ENCODE measurements around the gene SSH2. TPM values are rescaled to one million over a fixed set of nuclear protein-coding genes. Genes with fewer than 3 reads are reported as not detected.

SSH2 gene
- total RNA-seq, 1 donor, result 13.0 TPM

DNA sequence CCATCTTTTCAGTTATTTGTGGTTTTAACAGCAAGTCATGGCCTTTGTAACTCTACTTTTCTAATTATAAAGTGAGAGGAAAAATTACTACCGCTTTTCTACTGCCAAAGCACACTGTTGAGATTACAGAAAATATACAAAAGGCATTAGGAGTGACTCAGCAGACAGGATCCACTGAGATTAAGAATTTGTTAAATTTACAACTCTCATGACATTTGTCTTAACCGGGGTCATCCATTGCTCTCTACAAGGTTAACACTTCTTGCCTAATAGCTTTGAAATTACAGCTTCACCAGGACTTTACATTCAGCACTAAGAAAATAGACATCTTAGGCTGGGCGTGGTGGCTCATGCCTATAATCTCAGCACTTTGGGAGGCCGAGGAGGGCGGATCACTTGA, 93.4 kb downstream of the SSH2 start:
- Histone ChIP-seq H4K20me1 (ENCODE audit: insufficient read depth, low read length) (no peaks in the 10 kb centered on the region), H3K4me2 (ENCODE audit: insufficient read depth, low read length) (no peak overlapping the region), H3K36me3 (ENCODE audit: insufficient read depth, low read length) (no peaks in the 10 kb centered on the region), H3K27me3 (ENCODE audit: insufficient read depth, low read length) (no peaks in the 10 kb centered on the region), H3K9me3 (ENCODE audit: low read depth, low read length) (no peaks in the 10 kb centered on the region), H3K27ac (ENCODE audit: low read depth, low read length) (peak overlapping the region; percentile 17), H3K4me1 (ENCODE audit: insufficient read depth, low read length) (peaks cover 12% of the 10 kb centered on the region), H3K79me2 (ENCODE audit: insufficient read depth, low read length) (no peaks in the 10 kb centered on the region), H3K4me3 (ENCODE audit: insufficient read depth, low read length) (no peak overlapping the region), H2AFZ (ENCODE audit: low read length) (no peak overlapping the region)
- no peak for DNase-seq (ENCODE audit: insufficient read length, low spot score, missing footprints)
- TF ChIP-seq, protein P1, sequence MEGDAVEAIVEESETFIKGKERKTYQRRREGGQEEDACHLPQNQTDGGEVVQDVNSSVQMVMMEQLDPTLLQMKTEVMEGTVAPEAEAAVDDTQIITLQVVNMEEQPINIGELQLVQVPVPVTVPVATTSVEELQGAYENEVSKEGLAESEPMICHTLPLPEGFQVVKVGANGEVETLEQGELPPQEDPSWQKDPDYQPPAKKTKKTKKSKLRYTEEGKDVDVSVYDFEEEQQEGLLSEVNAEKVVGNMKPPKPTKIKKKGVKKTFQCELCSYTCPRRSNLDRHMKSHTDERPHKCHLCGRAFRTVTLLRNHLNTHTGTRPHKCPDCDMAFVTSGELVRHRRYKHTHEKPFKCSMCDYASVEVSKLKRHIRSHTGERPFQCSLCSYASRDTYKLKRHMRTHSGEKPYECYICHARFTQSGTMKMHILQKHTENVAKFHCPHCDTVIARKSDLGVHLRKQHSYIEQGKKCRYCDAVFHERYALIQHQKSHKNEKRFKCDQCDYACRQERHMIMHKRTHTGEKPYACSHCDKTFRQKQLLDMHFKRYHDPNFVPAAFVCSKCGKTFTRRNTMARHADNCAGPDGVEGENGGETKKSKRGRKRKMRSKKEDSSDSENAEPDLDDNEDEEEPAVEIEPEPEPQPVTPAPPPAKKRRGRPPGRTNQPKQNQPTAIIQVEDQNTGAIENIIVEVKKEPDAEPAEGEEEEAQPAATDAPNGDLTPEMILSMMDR (IDR thresholded peaks at IDR 0.05; ENCODE audit: extremely low read depth, low read depth, low read length), result no peak

DNA sequence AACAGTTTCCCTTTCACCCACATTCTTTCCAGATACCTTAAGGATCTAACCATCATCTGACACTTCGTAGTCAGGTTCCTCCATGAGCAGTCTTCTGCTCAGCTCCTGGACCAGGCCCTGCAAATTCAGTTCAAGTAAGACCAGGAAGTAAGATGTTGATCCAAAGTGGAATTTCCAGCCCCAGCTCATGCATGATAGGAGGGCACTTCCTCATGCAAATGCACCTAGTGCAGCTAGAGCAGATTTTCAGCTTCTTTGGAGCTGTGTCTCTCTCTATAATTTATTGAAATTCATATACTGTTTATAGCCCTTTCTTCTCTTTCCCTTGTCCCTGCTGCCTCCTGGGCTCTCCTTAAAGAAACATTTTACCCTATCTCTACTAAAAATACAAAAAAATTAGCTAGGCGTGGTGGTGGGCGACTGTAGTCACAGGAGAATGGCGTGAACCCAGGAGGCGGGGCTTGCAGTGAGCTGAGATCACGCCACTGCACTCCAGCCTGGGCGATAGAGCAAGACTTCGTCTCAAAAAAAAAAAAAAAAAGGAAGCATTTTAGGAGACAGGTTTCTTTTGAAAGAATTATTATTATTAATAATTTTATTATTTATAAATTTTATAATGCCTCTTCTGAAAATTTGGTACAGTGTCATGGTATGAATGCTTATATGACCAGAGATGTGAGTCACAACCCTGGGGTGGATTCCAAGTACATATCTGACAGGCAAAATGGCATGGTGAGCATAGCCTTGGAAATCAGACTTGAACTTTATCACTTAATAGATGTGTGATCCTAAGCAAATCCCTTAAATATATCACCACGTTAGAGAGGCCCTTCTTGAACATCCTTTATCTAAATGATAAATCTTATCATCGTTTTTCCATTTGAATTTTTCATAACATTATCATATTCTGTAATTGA, 94.3 kb downstream of the SSH2 start:
- TF ChIP-seq, protein P1 (IDR thresholded peaks at IDR 0.05; ENCODE audit: extremely low read depth, low read depth, low read length), result no peak
- Histone ChIP-seq H4K20me1 (ENCODE audit: insufficient read depth, low read length) (no peaks in the 10 kb centered on the region), H3K4me2 (ENCODE audit: insufficient read depth, low read length) (no peak overlapping the region), H3K9me3 (ENCODE audit: low read depth, low read length) (no peaks in the 10 kb centered on the region), H3K79me2 (ENCODE audit: insufficient read depth, low read length) (no peaks in the 10 kb centered on the region), H3K4me3 (ENCODE audit: insufficient read depth, low read length) (no peak overlapping the region), H3K27me3 (ENCODE audit: insufficient read depth, low read length) (no peaks in the 10 kb centered on the region), H3K4me1 (ENCODE audit: insufficient read depth, low read length) (peaks cover 7% of the 10 kb centered on the region), H3K36me3 (ENCODE audit: insufficient read depth, low read length) (no peaks in the 10 kb centered on the region), H2AFZ (ENCODE audit: low read length) (no peak overlapping the region), H3K27ac (ENCODE audit: low read depth, low read length) (no peak overlapping the region)
- peak; percentile 82 for DNase-seq (ENCODE audit: insufficient read length, low spot score, missing footprints)

DNA sequence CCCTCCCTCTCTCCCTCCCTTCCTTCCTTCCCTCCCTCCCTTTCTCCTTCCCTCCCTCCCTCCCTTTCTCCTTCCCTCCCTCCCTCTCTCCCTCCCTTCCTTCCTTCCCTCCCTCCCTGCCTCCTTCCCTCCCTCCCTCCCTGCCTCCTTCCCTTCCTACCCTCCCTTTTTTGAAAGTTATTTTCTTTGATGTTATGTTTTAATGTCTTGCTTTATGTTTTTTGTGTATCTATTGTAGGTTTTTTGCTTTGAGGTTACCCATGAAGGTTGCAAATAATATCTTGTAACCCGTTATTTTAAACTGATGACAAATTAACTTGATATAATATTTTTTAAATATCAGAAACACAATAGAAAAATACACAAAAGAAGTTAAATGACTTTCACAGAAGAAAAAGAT, 96.2 kb downstream of the SSH2 start:
- H3K79me2 ChIP-seq (ENCODE audit: insufficient read depth, low read length), result no peaks in the 10 kb centered on the region
- no peak for DNase-seq (ENCODE audit: insufficient read length, low spot score, missing footprints)
- H3K4me2 ChIP-seq (ENCODE audit: insufficient read depth, low read length), result no peak overlapping the region
- peaks cover 6% of the 10 kb centered on the region for H3K4me1 ChIP-seq (ENCODE audit: insufficient read depth, low read length)
- H3K27me3 ChIP-seq (ENCODE audit: insufficient read depth, low read length), result no peaks in the 10 kb centered on the region
- H3K4me3 ChIP-seq (ENCODE audit: insufficient read depth, low read length), result no peak overlapping the region
- TF ChIP-seq, protein P1 (IDR thresholded peaks at IDR 0.05; ENCODE audit: extremely low read depth, low read depth, low read length), result no peak
- no peak overlapping the region for H2AFZ ChIP-seq (ENCODE audit: low read length)
- H3K36me3 ChIP-seq (ENCODE audit: insufficient read depth, low read length), result no peaks in the 10 kb centered on the region
- no peaks in the 10 kb centered on the region for H3K9me3 ChIP-seq (ENCODE audit: low read depth, low read length)
- H3K27ac ChIP-seq (ENCODE audit: low read depth, low read length), result no peak overlapping the region
- no peaks in the 10 kb centered on the region for H4K20me1 ChIP-seq (ENCODE audit: insufficient read depth, low read length)

DNA sequence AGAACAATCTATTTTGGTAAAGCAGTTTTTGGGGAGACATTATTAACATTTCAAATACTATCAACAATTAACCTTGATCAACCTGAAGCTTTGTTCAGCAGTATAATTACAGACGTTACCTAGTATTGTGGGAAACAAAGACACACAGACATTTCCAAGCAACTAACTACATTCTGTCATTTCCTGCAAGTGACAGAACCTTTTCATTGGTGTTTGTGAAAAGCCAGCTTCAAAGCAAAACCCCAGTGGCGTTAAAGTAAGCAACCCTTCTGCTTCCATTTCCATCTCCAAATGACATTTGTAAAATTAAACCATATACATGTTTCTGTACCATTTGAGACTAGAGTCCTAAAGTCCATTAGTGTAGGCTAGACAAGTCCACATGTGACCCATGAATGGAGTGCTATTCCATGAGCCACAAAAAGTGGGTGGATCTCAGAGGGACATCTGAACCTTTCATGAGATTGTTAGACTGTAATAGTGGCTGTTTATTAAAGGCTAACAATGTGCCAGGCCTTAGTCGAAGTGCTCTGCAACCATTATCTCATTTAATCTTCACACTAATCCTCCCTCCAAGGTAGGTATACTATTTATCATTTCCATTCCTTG, 101.2 kb downstream of the SSH2 start:
- Histone ChIP-seq H4K20me1 (ENCODE audit: insufficient read depth, low read length) (no peaks in the 10 kb centered on the region), H3K9me3 (ENCODE audit: low read depth, low read length) (no peaks in the 10 kb centered on the region), H3K4me2 (ENCODE audit: insufficient read depth, low read length) (no peak overlapping the region), H3K4me1 (ENCODE audit: insufficient read depth, low read length) (no peaks in the 10 kb centered on the region), H3K27ac (ENCODE audit: low read depth, low read length) (no peak overlapping the region), H2AFZ (ENCODE audit: low read length) (no peak overlapping the region), H3K27me3 (ENCODE audit: insufficient read depth, low read length) (no peaks in the 10 kb centered on the region), H3K4me3 (ENCODE audit: insufficient read depth, low read length) (no peak overlapping the region), H3K36me3 (ENCODE audit: insufficient read depth, low read length) (no peaks in the 10 kb centered on the region), H3K79me2 (ENCODE audit: insufficient read depth, low read length) (no peaks in the 10 kb centered on the region)
- no peak for DNase-seq (ENCODE audit: insufficient read length, low spot score, missing footprints)
- TF ChIP-seq, protein P1 (IDR thresholded peaks at IDR 0.05; ENCODE audit: extremely low read depth, low read depth, low read length), result no peak

All from osteoblast (primary cell).